K562 (cell line): ENCODE measurements around the gene ADAM19. TPM values are rescaled to one million over a fixed set of nuclear protein-coding genes. Genes with fewer than 3 reads are reported as not detected.

Experiments used
- ARID1B ChIP-seq: fragments of 450-650 bp; IDR thresholded peaks from 2 replicates; pipeline ENCODE4 v1.6.1; 2016; ENCODE audit warnings: antibody characterized with exemption, mild to moderate bottlenecking, inconsistent platforms
- ATF7 ChIP-seq: fragments of 450-650 bp; IDR thresholded peaks from 2 replicates; pipeline ENCODE4 v1.7.1; 2014; ENCODE audit warnings: mild to moderate bottlenecking, moderate library complexity
- CEBPB ChIP-seq: fragments of 450-650 bp; IDR thresholded peaks from 2 replicates; pipeline ENCODE4 v1.6.1; 2016; ENCODE audit warnings: missing genetic modification characterization, missing compliant biosample characterization
- CHD2 ChIP-seq: IDR thresholded peaks from 2 replicates; pipeline ENCODE4 v1.6.1; 2011; ENCODE audit warnings: low read depth, low read length
- DDX20 ChIP-seq: fragments of 450-650 bp; IDR thresholded peaks from 2 replicates; pipeline ENCODE4 v1.6.1; 2016; ENCODE audit warnings: missing genetic modification characterization, low read depth, mild to moderate bottlenecking, missing compliant biosample characterization, moderate library complexity
- FOXK1 ChIP-seq: sonication (generic); formaldehyde crosslinking; IDR thresholded peaks from 2 replicates; pipeline ENCODE4 v1.8.0; 2022; ENCODE audit warnings: missing genetic modification reagents, mild to moderate bottlenecking, borderline replicate concordance
- GABPB1 ChIP-seq: sonication (generic); formaldehyde crosslinking; IDR thresholded peaks from 2 replicates; pipeline ENCODE4 v1.8.0; 2022; ENCODE audit warnings: mild to moderate bottlenecking, missing genetic modification reagents
- GTF2A2 ChIP-seq: IDR thresholded peaks from 2 replicates; pipeline ENCODE4 v1.6.1; 2016; ENCODE audit warnings: mild to moderate bottlenecking, missing genetic modification characterization, missing compliant biosample characterization
- KDM5B ChIP-seq: fragments of 200-600 bp; sonication (generic); IDR thresholded peaks from 2 replicates; pipeline ENCODE4 v1.6.1; 2012; ENCODE audit warnings: low read depth, mild to moderate bottlenecking, moderate library complexity, low read length, control low read depth, inconsistent platforms; ENCODE audit not compliant: insufficient replicate concordance
- MCM2 ChIP-seq: fragments of 450-650 bp; IDR thresholded peaks from 2 replicates; pipeline ENCODE4 v1.6.1; 2017; ENCODE audit warnings: low read depth, mild to moderate bottlenecking
- NR2C2 ChIP-seq, 2 experiments: fragments of 200-800 bp in 1 of 2; sonication (Bioruptor generic) in 1 of 2; sonication (generic) in 1 of 2; formaldehyde crosslinking in 1 of 2; IDR thresholded peaks; 2 replicates each; pipeline versions ENCODE4 v1.6.1 to v1.8.0; 2016 to 2022; ENCODE audit warnings: mild to moderate bottlenecking in 1 of 2, missing compliant biosample characterization in 1 of 2, missing genetic modification characterization in 1 of 2, missing genetic modification reagents in 1 of 2
- PKNOX1 ChIP-seq: fragments of 450-650 bp; IDR thresholded peaks from 2 replicates; pipeline ENCODE4 v1.6.1; 2016
- PTRF ChIP-seq: fragments of 450-650 bp; IDR thresholded peaks from 2 replicates; pipeline ENCODE4 v1.6.1; 2016; ENCODE audit warnings: mild to moderate bottlenecking, missing genetic modification characterization, missing compliant biosample characterization
- SMARCA4 ChIP-seq: fragments of 450-650 bp; IDR thresholded peaks from 2 replicates; pipeline ENCODE4 v1.6.1; 2016
- polyA plus RNA-seq, 8 experiments: library from polyadenylated mRNA; depleted of rRNA in 4 of 8; stranded (reverse) in 5 of 8; unstranded in 3 of 8; fragments of >200 nt; fragmentation: Nextera tagmentation in 2 of 8; fragmentation: Illumina TruSeq in 1 of 8; extraction: Ambion mirVana in 2 of 8; extraction: Trizol in 1 of 8; gene quantifications; 2 replicates each; pipeline versions ENCODE4 v1.2.1 to v1.2.3, GENCODE V29; 2011 to 2014; ENCODE audit warnings: inconsistent platforms in 1 of 8, missing spikeins in 1 of 8
- total RNA-seq, 7 experiments: library from RNA; depleted of rRNA in 6 of 7; stranded (reverse); fragments of >200 nt in 6 of 7; fragmentation: Illumina TruSeq in 2 of 7; extraction: Trizol in 2 of 7; gene quantifications; 2 replicates each; pipeline versions ENCODE4 v1.2.1 to v1.2.3, GENCODE V29; 2011 to 2021; ENCODE audit warnings: low replicate concordance in 1 of 7
- TF ChIP-seq, protein P1 (sequence below), 2 experiments: IDR thresholded peaks in 1 of 2; conservative IDR thresholded peaks in 1 of 2; 2 replicates each; pipeline ENCODE4 v1.6.1; 2016; ENCODE audit warnings: low read depth in 2 of 2, mild to moderate bottlenecking in 1 of 2, missing compliant biosample characterization in 1 of 2, missing genetic modification characterization in 1 of 2, moderate library complexity in 1 of 2
- TF ChIP-seq, protein P2 (sequence below): fragments of 250-450 bp; sonication (Bioruptor Pico); IDR thresholded peaks from 2 replicates; pipeline ENCODE4 v1.8.0; 2021; ENCODE audit warnings: moderate library complexity, mild to moderate bottlenecking, inconsistent platforms
- TF ChIP-seq, protein P3 (sequence below): conservative IDR thresholded peaks from 2 replicates; pipeline ENCODE4 v1.6.1; 2011; ENCODE audit warnings: low read depth, mild to moderate bottlenecking, low read length; ENCODE audit not compliant: control insufficient read depth
- TF ChIP-seq, protein P4 (sequence below): fragments of 450-650 bp; IDR thresholded peaks from 2 replicates; pipeline ENCODE4 v1.6.1; 2018; ENCODE audit not compliant: partially characterized antibody

ADAM19 gene
- total and polyA plus RNA-seq, 9 of the 15 experiments (the other 6 are each of a cell fraction or from before 2014, with no cell fraction given): 0.11 to 1.1 (median 0.43) TPM

GRCh38 chr5:157535042-157535865 lies 40.3 kb downstream of the ADAM19 start (continued):
- TF ChIP-seq, protein P1, sequence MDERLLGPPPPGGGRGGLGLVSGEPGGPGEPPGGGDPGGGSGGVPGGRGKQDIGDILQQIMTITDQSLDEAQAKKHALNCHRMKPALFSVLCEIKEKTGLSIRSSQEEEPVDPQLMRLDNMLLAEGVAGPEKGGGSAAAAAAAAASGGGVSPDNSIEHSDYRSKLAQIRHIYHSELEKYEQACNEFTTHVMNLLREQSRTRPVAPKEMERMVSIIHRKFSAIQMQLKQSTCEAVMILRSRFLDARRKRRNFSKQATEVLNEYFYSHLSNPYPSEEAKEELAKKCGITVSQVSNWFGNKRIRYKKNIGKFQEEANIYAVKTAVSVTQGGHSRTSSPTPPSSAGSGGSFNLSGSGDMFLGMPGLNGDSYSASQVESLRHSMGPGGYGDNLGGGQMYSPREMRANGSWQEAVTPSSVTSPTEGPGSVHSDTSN (CRISPR knock-in tag; IDR thresholded peaks at IDR 0.05; ENCODE audit: low read depth): no peak
- TF ChIP-seq, protein P1 (tag; conservative IDR thresholded peaks at IDR 0.05; ENCODE audit: low read depth): peak; percentile 66
- no peak for TF ChIP-seq GABPB1 (CRISPR knock-in tag)
- peak; percentile 81 for TF ChIP-seq ARID1B
- TF ChIP-seq NR2C2 (CRISPR knock-in tag; IDR thresholded peaks at IDR 0.05): no peak
- peak; percentile 71 for TF ChIP-seq NR2C2 (tag; IDR thresholded peaks at IDR 0.05)
- peak; percentile 22; the same call in 1 of the 2 replicates for TF ChIP-seq DDX20 (tag)
- TF ChIP-seq KDM5B: no peak
- TF ChIP-seq, protein P2, sequence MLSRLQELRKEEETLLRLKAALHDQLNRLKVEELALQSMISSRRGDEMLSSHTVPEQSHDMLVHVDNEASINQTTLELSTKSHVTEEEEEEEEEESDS (CRISPR knock-in tag): no peak
- TF ChIP-seq ATF7: peak; percentile 60
- TF ChIP-seq PTRF (tag): peak; percentile 61; the same call in 1 of the 2 replicates
- no peak for TF ChIP-seq FOXK1 (CRISPR knock-in tag)
- TF ChIP-seq PKNOX1: peak; percentile 74
- TF ChIP-seq MCM2: no peak
- peak; percentile 47; the same call in 1 of the 2 replicates for TF ChIP-seq SMARCA4
- TF ChIP-seq, protein P3, sequence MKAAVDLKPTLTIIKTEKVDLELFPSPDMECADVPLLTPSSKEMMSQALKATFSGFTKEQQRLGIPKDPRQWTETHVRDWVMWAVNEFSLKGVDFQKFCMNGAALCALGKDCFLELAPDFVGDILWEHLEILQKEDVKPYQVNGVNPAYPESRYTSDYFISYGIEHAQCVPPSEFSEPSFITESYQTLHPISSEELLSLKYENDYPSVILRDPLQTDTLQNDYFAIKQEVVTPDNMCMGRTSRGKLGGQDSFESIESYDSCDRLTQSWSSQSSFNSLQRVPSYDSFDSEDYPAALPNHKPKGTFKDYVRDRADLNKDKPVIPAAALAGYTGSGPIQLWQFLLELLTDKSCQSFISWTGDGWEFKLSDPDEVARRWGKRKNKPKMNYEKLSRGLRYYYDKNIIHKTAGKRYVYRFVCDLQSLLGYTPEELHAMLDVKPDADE: no peak
- no peak for TF ChIP-seq CHD2
- TF ChIP-seq GTF2A2 (tag): no peak
- TF ChIP-seq, protein P4, sequence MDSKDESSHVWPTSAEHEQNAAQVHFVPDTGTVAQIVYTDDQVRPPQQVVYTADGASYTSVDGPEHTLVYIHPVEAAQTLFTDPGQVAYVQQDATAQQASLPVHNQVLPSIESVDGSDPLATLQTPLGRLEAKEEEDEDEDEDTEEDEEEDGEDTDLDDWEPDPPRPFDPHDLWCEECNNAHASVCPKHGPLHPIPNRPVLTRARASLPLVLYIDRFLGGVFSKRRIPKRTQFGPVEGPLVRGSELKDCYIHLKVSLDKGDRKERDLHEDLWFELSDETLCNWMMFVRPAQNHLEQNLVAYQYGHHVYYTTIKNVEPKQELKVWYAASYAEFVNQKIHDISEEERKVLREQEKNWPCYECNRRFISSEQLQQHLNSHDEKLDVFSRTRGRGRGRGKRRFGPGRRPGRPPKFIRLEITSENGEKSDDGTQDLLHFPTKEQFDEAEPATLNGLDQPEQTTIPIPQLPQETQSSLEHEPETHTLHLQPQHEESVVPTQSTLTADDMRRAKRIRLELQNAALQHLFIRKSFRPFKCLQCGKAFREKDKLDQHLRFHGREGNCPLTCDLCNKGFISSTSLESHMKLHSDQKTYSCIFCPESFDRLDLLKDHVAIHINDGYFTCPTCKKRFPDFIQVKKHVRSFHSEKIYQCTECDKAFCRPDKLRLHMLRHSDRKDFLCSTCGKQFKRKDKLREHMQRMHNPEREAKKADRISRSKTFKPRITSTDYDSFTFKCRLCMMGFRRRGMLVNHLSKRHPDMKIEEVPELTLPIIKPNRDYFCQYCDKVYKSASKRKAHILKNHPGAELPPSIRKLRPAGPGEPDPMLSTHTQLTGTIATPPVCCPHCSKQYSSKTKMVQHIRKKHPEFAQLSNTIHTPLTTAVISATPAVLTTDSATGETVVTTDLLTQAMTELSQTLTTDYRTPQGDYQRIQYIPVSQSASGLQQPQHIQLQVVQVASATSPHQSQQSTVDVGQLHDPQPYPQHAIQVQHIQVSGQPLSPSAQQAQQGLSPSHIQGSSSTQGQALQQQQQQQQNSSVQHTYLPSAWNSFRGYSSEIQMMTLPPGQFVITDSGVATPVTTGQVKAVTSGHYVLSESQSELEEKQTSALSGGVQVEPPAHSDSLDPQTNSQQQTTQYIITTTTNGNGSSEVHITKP: peak; percentile 13
- peak; percentile 44; the same call in 1 of the 2 replicates for TF ChIP-seq CEBPB
